ENCODE measurements around the gene TTC28. TPM values are rescaled to one million over a fixed set of nuclear protein-coding genes. Genes with fewer than 3 reads are reported as not detected.

Gene TTC28
- total RNA-seq, 1 donor from 2014 or later = 23.2 TPM

GRCh38 chr22:28001171-28001835 lies 678.3 kb downstream of the TTC28 start:
- no peaks in the 10 kb centered on the region for H3K27me3 ChIP-seq (ENCODE audit: insufficient read depth, low read length)
- no peak overlapping the region for H2AFZ ChIP-seq (ENCODE audit: low read depth, low read length)
- H4K20me1 ChIP-seq (ENCODE audit: insufficient read depth, low read length) = no peaks in the 10 kb centered on the region
- H3K79me2 ChIP-seq (ENCODE audit: insufficient read depth, low read length) = no peaks in the 10 kb centered on the region
- Mint-ChIP-seq H3K4me3 (ENCODE audit: unreplicated experiment) (no peak overlapping the region), H3K27ac (ENCODE audit: unreplicated experiment) (no peak overlapping the region), H3K9me3 (ENCODE audit: unreplicated experiment) (no peaks in the 10 kb centered on the region), H3K36me3 (ENCODE audit: low read depth, unreplicated experiment) (peaks cover 11% of the 10 kb centered on the region), H3K27me3 (ENCODE audit: low read depth, unreplicated experiment) (peaks cover 8% of the 10 kb centered on the region), H3K4me1 (ENCODE audit: low read depth, unreplicated experiment) (peaks cover 7% of the 10 kb centered on the region)
- no peak for TF ChIP-seq EZH2 (IDR thresholded peaks at IDR 0.05; ENCODE audit: insufficient read depth, low read length)
- TF ChIP-seq, protein P1, sequence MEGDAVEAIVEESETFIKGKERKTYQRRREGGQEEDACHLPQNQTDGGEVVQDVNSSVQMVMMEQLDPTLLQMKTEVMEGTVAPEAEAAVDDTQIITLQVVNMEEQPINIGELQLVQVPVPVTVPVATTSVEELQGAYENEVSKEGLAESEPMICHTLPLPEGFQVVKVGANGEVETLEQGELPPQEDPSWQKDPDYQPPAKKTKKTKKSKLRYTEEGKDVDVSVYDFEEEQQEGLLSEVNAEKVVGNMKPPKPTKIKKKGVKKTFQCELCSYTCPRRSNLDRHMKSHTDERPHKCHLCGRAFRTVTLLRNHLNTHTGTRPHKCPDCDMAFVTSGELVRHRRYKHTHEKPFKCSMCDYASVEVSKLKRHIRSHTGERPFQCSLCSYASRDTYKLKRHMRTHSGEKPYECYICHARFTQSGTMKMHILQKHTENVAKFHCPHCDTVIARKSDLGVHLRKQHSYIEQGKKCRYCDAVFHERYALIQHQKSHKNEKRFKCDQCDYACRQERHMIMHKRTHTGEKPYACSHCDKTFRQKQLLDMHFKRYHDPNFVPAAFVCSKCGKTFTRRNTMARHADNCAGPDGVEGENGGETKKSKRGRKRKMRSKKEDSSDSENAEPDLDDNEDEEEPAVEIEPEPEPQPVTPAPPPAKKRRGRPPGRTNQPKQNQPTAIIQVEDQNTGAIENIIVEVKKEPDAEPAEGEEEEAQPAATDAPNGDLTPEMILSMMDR (IDR thresholded peaks at IDR 0.05; ENCODE audit: insufficient read depth, low read depth, low read length) = no peak
- H3K4me2 ChIP-seq (ENCODE audit: low read length) = no peak overlapping the region
- H3K4me1 ChIP-seq (ENCODE audit: insufficient read depth, low read length) = peaks cover 18% of the 10 kb centered on the region
- H3K9ac ChIP-seq (ENCODE audit: low read length) = no peak overlapping the region
- H3K9me3 ChIP-seq (ENCODE audit: insufficient read depth, low read depth, low read length) = no peaks in the 10 kb centered on the region
- DNase-seq (ENCODE audit: low read depth) (no peak), FAIRE-seq (no peak)
- no peak overlapping the region for H3K4me3 ChIP-seq (ENCODE audit: insufficient read depth, low read depth, low read length)
- no peaks in the 10 kb centered on the region for H3K36me3 ChIP-seq (ENCODE audit: insufficient read depth, low read length)
- H3K27ac ChIP-seq (ENCODE audit: low read depth, low read length) = no peak overlapping the region

DNA sequence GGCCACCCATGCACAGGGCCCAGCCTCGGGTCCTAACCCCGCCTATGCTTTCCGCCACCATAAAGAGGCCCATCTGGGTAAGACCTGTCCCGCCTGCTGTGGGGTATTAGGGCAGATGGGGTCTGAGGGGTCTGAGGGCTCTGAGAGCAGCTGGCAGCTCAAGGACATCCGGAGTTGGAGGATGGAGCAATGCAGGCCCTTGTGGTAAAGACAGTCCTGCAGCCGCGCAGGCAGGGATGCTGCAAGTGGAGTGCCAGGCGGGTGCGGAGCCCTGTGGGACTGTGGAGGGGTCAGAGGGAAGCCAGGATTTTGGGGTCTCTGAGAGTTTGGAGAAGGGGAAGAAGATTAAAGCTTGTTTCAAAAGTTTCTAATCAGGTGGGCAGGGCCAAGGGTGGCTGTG lies 679.3 kb downstream of the TTC28 start:
- no peak overlapping the region for H2AFZ ChIP-seq (ENCODE audit: low read depth, low read length)
- Mint-ChIP-seq H3K27me3 (ENCODE audit: low read depth, unreplicated experiment) (peaks cover 8% of the 10 kb centered on the region), H3K36me3 (ENCODE audit: low read depth, unreplicated experiment) (peaks cover 12% of the 10 kb centered on the region), H3K4me3 (ENCODE audit: unreplicated experiment) (no peak overlapping the region), H3K4me1 (ENCODE audit: low read depth, unreplicated experiment) (peaks cover 5% of the 10 kb centered on the region), H3K9me3 (ENCODE audit: unreplicated experiment) (no peaks in the 10 kb centered on the region), H3K27ac (ENCODE audit: unreplicated experiment) (no peak overlapping the region)
- FAIRE-seq (no peak), DNase-seq (ENCODE audit: low read depth) (no peak)
- no peak overlapping the region for H3K9ac ChIP-seq (ENCODE audit: low read length)
- TF ChIP-seq EZH2 (IDR thresholded peaks at IDR 0.05; ENCODE audit: insufficient read depth, low read length) = no peak
- TF ChIP-seq, protein P1 (IDR thresholded peaks at IDR 0.05; ENCODE audit: insufficient read depth, low read depth, low read length) = no peak
- H3K4me3 ChIP-seq (ENCODE audit: insufficient read depth, low read depth, low read length) = no peak overlapping the region
- peaks cover 10% of the 10 kb centered on the region for H3K4me1 ChIP-seq (ENCODE audit: insufficient read depth, low read length)
- H4K20me1 ChIP-seq (ENCODE audit: insufficient read depth, low read length) = no peaks in the 10 kb centered on the region
- no peak overlapping the region for H3K27ac ChIP-seq (ENCODE audit: low read depth, low read length)
- H3K36me3 ChIP-seq (ENCODE audit: insufficient read depth, low read length) = no peaks in the 10 kb centered on the region
- no peaks in the 10 kb centered on the region for H3K27me3 ChIP-seq (ENCODE audit: insufficient read depth, low read length)
- no peak overlapping the region for H3K4me2 ChIP-seq (ENCODE audit: low read length)
- H3K79me2 ChIP-seq (ENCODE audit: insufficient read depth, low read length) = no peaks in the 10 kb centered on the region
- no peaks in the 10 kb centered on the region for H3K9me3 ChIP-seq (ENCODE audit: insufficient read depth, low read depth, low read length)

DNA sequence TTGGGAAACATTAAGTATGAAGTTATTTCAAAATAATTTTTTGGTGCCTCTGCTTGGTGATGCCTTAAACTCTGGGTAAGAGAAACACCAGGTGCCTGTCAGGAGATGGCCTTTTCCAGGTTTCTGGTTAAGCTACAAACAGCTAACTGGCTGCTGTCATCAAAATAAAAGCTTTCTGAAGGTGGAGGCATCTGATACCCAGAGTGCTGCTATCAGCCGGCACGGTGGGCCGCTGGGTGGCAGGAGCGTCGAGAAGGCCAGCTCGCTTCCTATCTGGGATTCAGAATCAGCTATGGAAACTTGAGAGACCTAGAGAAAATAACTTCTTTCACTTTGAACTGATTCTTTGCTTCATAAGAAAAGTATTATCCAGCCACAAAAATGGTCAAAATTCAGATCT lies 679.8 kb downstream of the TTC28 start:
- Mint-ChIP-seq H3K36me3 (ENCODE audit: low read depth, unreplicated experiment) (peaks cover 15% of the 10 kb centered on the region), H3K4me3 (ENCODE audit: unreplicated experiment) (no peak overlapping the region), H3K4me1 (ENCODE audit: low read depth, unreplicated experiment) (peaks cover 5% of the 10 kb centered on the region), H3K27ac (ENCODE audit: unreplicated experiment) (no peak overlapping the region), H3K9me3 (ENCODE audit: unreplicated experiment) (no peaks in the 10 kb centered on the region), H3K27me3 (ENCODE audit: low read depth, unreplicated experiment) (peaks cover 8% of the 10 kb centered on the region)
- H4K20me1 ChIP-seq (ENCODE audit: insufficient read depth, low read length) = no peaks in the 10 kb centered on the region
- H3K9me3 ChIP-seq (ENCODE audit: insufficient read depth, low read depth, low read length) = no peaks in the 10 kb centered on the region
- H3K79me2 ChIP-seq (ENCODE audit: insufficient read depth, low read length) = no peaks in the 10 kb centered on the region
- H3K27ac ChIP-seq (ENCODE audit: low read depth, low read length) = no peak overlapping the region
- no peak overlapping the region for H3K4me3 ChIP-seq (ENCODE audit: insufficient read depth, low read depth, low read length)
- TF ChIP-seq, protein P1 (IDR thresholded peaks at IDR 0.05; ENCODE audit: insufficient read depth, low read depth, low read length) = no peak
- no peak for TF ChIP-seq EZH2 (IDR thresholded peaks at IDR 0.05; ENCODE audit: insufficient read depth, low read length)
- no peak overlapping the region for H3K9ac ChIP-seq (ENCODE audit: low read length)
- no peak overlapping the region for H2AFZ ChIP-seq (ENCODE audit: low read depth, low read length)
- H3K27me3 ChIP-seq (ENCODE audit: insufficient read depth, low read length) = no peaks in the 10 kb centered on the region
- H3K4me1 ChIP-seq (ENCODE audit: insufficient read depth, low read length) = peaks cover 10% of the 10 kb centered on the region
- no peaks in the 10 kb centered on the region for H3K36me3 ChIP-seq (ENCODE audit: insufficient read depth, low read length)
- H3K4me2 ChIP-seq (ENCODE audit: low read length) = no peak overlapping the region
- FAIRE-seq (no peak), DNase-seq (ENCODE audit: low read depth) (no peak)
